Parathyroid adenoma (tissue), 2 donors: ENCODE results near the gene SETD3.

Experiments used
- H2AFZ ChIP-seq: fragments of 300-600 bp; sonication (generic); one replicate; pipeline ENCODE4 v1.7.0; 2017; ENCODE audit warnings: antibody characterized with exemption, mild to moderate bottlenecking
- H3K27ac ChIP-seq: fragments of 300-600 bp; sonication (generic); one replicate; pipeline ENCODE4 v1.7.0; 2017
- H3K27me3 ChIP-seq: fragments of 300-600 bp; sonication (generic); one replicate; pipeline ENCODE4 v1.7.0; 2017; ENCODE audit warnings: low read length; ENCODE audit not compliant: control insufficient read depth, insufficient read depth
- H3K36me3 ChIP-seq: fragments of 300-600 bp; sonication (generic); one replicate; pipeline ENCODE4 v1.7.0; 2017; ENCODE audit warnings: low read length; ENCODE audit not compliant: control insufficient read depth, insufficient read depth
- H3K4me1 ChIP-seq: fragments of 300-600 bp; sonication (generic); one replicate; pipeline ENCODE4 v1.7.0; 2017; ENCODE audit warnings: control low read depth
- H3K4me2 ChIP-seq: fragments of 300-600 bp; sonication (generic); one replicate; pipeline ENCODE4 v1.7.0; 2017; ENCODE audit warnings: low read length
- H3K4me3 ChIP-seq: fragments of 300-600 bp; sonication (generic); one replicate; pipeline ENCODE4 v1.7.0; 2017; ENCODE audit warnings: low read depth, low read length
- H3K79me2 ChIP-seq: fragments of 300-600 bp; sonication (generic); one replicate; pipeline ENCODE4 v1.7.0; 2017; ENCODE audit warnings: control low read depth
- H3K9ac ChIP-seq: fragments of 300-600 bp; sonication (generic); one replicate; pipeline ENCODE4 v1.7.0; 2017; ENCODE audit warnings: mild to moderate bottlenecking
- H3K9me3 ChIP-seq: fragments of 300-600 bp; sonication (generic); one replicate; pipeline ENCODE4 v1.7.0; 2017; ENCODE audit warnings: low read length; ENCODE audit not compliant: control insufficient read depth
- TF ChIP-seq, protein P1 (sequence below): fragments of 300-600 bp; sonication (generic); IDR thresholded peaks from one replicate; pipeline ENCODE4 v1.7.0; 2017; ENCODE audit warnings: antibody characterized with exemption, mild to moderate bottlenecking
- donor health status: primary hyperparathyroidism.

The SETD3 gene

GRCh38 chr14:99450266-99450665 lies 30.4 kb downstream of the SETD3 start:
- Histone ChIP-seq H3K4me1 (no peaks in the 10 kb centered on the region), H3K9ac (no peak overlapping the region), H3K36me3 (no peaks in the 10 kb centered on the region), H3K27me3 (no peaks in the 10 kb centered on the region), H3K4me2 (no peak overlapping the region), H3K4me3 (no peak overlapping the region), H2AFZ (no peak overlapping the region), H3K9me3 (no peaks in the 10 kb centered on the region), H3K27ac (no peak overlapping the region), H3K79me2 (peaks cover 16% of the 10 kb centered on the region)
- TF ChIP-seq, protein P1, sequence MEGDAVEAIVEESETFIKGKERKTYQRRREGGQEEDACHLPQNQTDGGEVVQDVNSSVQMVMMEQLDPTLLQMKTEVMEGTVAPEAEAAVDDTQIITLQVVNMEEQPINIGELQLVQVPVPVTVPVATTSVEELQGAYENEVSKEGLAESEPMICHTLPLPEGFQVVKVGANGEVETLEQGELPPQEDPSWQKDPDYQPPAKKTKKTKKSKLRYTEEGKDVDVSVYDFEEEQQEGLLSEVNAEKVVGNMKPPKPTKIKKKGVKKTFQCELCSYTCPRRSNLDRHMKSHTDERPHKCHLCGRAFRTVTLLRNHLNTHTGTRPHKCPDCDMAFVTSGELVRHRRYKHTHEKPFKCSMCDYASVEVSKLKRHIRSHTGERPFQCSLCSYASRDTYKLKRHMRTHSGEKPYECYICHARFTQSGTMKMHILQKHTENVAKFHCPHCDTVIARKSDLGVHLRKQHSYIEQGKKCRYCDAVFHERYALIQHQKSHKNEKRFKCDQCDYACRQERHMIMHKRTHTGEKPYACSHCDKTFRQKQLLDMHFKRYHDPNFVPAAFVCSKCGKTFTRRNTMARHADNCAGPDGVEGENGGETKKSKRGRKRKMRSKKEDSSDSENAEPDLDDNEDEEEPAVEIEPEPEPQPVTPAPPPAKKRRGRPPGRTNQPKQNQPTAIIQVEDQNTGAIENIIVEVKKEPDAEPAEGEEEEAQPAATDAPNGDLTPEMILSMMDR, result no peak

GRCh38 chr14:99447739-99448138 lies 32.9 kb downstream of the SETD3 start:
- Histone ChIP-seq H2AFZ (no peak overlapping the region), H3K27me3 (no peaks in the 10 kb centered on the region), H3K4me1 (no peaks in the 10 kb centered on the region), H3K79me2 (peaks cover 12% of the 10 kb centered on the region), H3K9me3 (no peaks in the 10 kb centered on the region), H3K9ac (no peak overlapping the region), H3K36me3 (no peaks in the 10 kb centered on the region), H3K4me3 (no peak overlapping the region), H3K4me2 (no peak overlapping the region), H3K27ac (no peak overlapping the region)
- TF ChIP-seq, protein P1, result no peak

- Histone ChIP-seq H3K4me3 (no peak overlapping the region), H3K27me3 (no peaks in the 10 kb centered on the region), H3K9ac (no peak overlapping the region), H3K36me3 (no peaks in the 10 kb centered on the region), H2AFZ (no peak overlapping the region), H3K4me1 (no peaks in the 10 kb centered on the region), H3K79me2 (peaks cover 10% of the 10 kb centered on the region), H3K4me2 (no peak overlapping the region), H3K27ac (no peak overlapping the region), H3K9me3 (no peaks in the 10 kb centered on the region)
- TF ChIP-seq, protein P1, result no peak
Observed at GRCh38 chr14:99445931-99446330, 34.7 kb downstream of the SETD3 start.

GRCh38 chr14:99441918-99442317 lies 38.7 kb downstream of the SETD3 start:
- TF ChIP-seq, protein P1, result no peak
- peaks cover under 1% of the 10 kb centered on the region for H3K4me1 ChIP-seq
- no peak overlapping the region for H3K4me3 ChIP-seq
- no peaks in the 10 kb centered on the region for H3K27me3 ChIP-seq
- H2AFZ ChIP-seq, result no peak overlapping the region
- no peaks in the 10 kb centered on the region for H3K36me3 ChIP-seq
- no peaks in the 10 kb centered on the region for H3K9me3 ChIP-seq
- H3K4me2 ChIP-seq, result no peak overlapping the region
- no peak overlapping the region for H3K9ac ChIP-seq
- no peak overlapping the region for H3K27ac ChIP-seq
- peaks cover 15% of the 10 kb centered on the region for H3K79me2 ChIP-seq

- TF ChIP-seq, protein P1, result no peak
- H3K9me3 ChIP-seq, result no peaks in the 10 kb centered on the region
- H3K27ac ChIP-seq, result no peak overlapping the region
- H2AFZ ChIP-seq, result no peak overlapping the region
- H3K4me2 ChIP-seq, result no peak overlapping the region
- peaks cover 11% of the 10 kb centered on the region for H3K79me2 ChIP-seq
- no peak overlapping the region for H3K9ac ChIP-seq
- H3K27me3 ChIP-seq, result no peaks in the 10 kb centered on the region
- no peak overlapping the region for H3K4me3 ChIP-seq
- H3K36me3 ChIP-seq, result no peaks in the 10 kb centered on the region
- H3K4me1 ChIP-seq, result peaks cover 3% of the 10 kb centered on the region
Observed at GRCh38 chr14:99441157-99441870, 39.3 kb downstream of the SETD3 start.
